Hepatocyte (in vitro differentiated cells): ENCODE data around the gene NR1H4. TPM values are rescaled to one million over a fixed set of nuclear protein-coding genes. Genes with fewer than 3 reads are reported as not detected.

ENCODE experiments used
- DNase-seq: peaks from one replicate; pipeline ENCODE4 v3.0.0-alpha.2; 2016; ENCODE audit warnings: low spot score
- H2AFZ ChIP-seq: fragments of 200-600 bp; sonication (generic); 2 replicates; pipeline ENCODE4 v1.6.0; 2016; ENCODE audit warnings: antibody characterized with exemption, mild to moderate bottlenecking
- H3K27ac ChIP-seq: fragments of 200-600 bp; sonication (generic); 2 replicates; pipeline ENCODE4 v1.5.1; 2016; ENCODE audit warnings: mild to moderate bottlenecking
- H3K27me3 ChIP-seq: fragments of 200-600 bp; sonication (generic); 2 replicates; pipeline ENCODE4 v1.6.1; 2016
- H3K36me3 ChIP-seq: fragments of 200-600 bp; sonication (generic); replicated peaks from 2 replicates; pipeline ENCODE4 v1.5.1; 2016; ENCODE audit warnings: low read depth; ENCODE audit not compliant: insufficient read depth
- H3K4me1 ChIP-seq: fragments of 200-600 bp; sonication (generic); 2 replicates; pipeline ENCODE4 v1.5.1; 2016; ENCODE audit warnings: mild to moderate bottlenecking, moderate library complexity; ENCODE audit not compliant: insufficient read depth
- H3K4me2 ChIP-seq: fragments of 200-600 bp; sonication (generic); 2 replicates; pipeline ENCODE4 v1.6.0; 2016
- H3K4me3 ChIP-seq: fragments of 200-600 bp; sonication (generic); 2 replicates; pipeline ENCODE4 v1.5.1; 2016; ENCODE audit warnings: mild to moderate bottlenecking
- H3K79me2 ChIP-seq: fragments of 200-600 bp; sonication (generic); 2 replicates; pipeline ENCODE4 v1.6.0; 2017; ENCODE audit warnings: mild to moderate bottlenecking
- H3K9me2 ChIP-seq: fragments of 200-600 bp; sonication (generic); replicated peaks from 2 replicates; pipeline ENCODE4 v1.6.0; 2017; ENCODE audit warnings: mild to moderate bottlenecking; ENCODE audit not compliant: insufficient read depth
- H3K9me3 ChIP-seq: fragments of 200-600 bp; sonication (generic); 2 replicates; pipeline ENCODE4 v1.5.1; 2016; ENCODE audit warnings: low read depth, mild to moderate bottlenecking
- H4K20me1 ChIP-seq: fragments of 200-600 bp; sonication (generic); 2 replicates; pipeline ENCODE4 v1.6.0; 2016; ENCODE audit warnings: mild to moderate bottlenecking; ENCODE audit not compliant: insufficient read depth, poor library complexity, severe bottlenecking
- CTCF ChIP-seq: fragments of 200-600 bp; sonication (generic); IDR thresholded peaks from 2 replicates; pipeline ENCODE4 v1.5.1; 2016; ENCODE audit warnings: antibody characterized with exemption, mild to moderate bottlenecking; ENCODE audit not compliant: poor library complexity
- EZH2 ChIP-seq: fragments of 200-600 bp; sonication (generic); IDR thresholded peaks from 2 replicates; pipeline ENCODE4 v1.6.1; 2016; ENCODE audit warnings: antibody characterized with exemption, mild to moderate bottlenecking, borderline replicate concordance
- EZH2phosphoT487 ChIP-seq: fragments of 200-600 bp; sonication (generic); IDR thresholded peaks from one replicate; pipeline ENCODE4 v1.6.1; 2018; ENCODE audit warnings: antibody characterized with exemption, mild to moderate bottlenecking, low read depth, moderate library complexity; ENCODE audit not compliant: unreplicated experiment, severe bottlenecking
- WGBS: methylation state at CpG from one replicate; pipeline ENCODE4 v1.1.6; 2016; ENCODE audit warnings: low lambda C conversion rate; ENCODE audit errors: missing lambda C conversion rate; 5-methylcytosine and 5-hydroxymethylcytosine counted together
- polyA plus RNA-seq: library from polyadenylated mRNA; unstranded; fragments of >200 nt; fragmentation: Nextera tagmentation; extraction: Ambion mirVana; gene quantifications from 2 replicates; pipeline ENCODE4 v1.2.1, GENCODE V29; 2016
- total RNA-seq: library from RNA; depleted of rRNA; stranded (reverse); fragments of >200 nt; gene quantifications from 2 replicates; pipeline ENCODE4 v1.2.3, GENCODE V29; 2014

The NR1H4 gene
- total and polyA plus RNA-seq, 2 experiments from 2014 or later = 12.4 to 39.0 TPM

GRCh38 chr12:100472325-100472724, 1.3 kb upstream of the NR1H4 start:
- no peak for DNase-seq
- Histone ChIP-seq H2AFZ (no peak overlapping the region), H4K20me1 (no peaks in the 10 kb centered on the region), H3K9me2 (no peaks in the 10 kb centered on the region), H3K4me1 (no peaks in the 10 kb centered on the region), H3K79me2 (no peaks in the 10 kb centered on the region), H3K9me3 (no peaks in the 10 kb centered on the region), H3K36me3 (no peaks in the 10 kb centered on the region), H3K27ac (no peak overlapping the region), H3K27me3 (no peaks in the 10 kb centered on the region), H3K4me2 (no peak overlapping the region), H3K4me3 (no peak overlapping the region)
- 93% methylated on average over 2 of the region's 2 CpGs for WGBS
- TF ChIP-seq CTCF (no peak), EZH2phosphoT487 (no peak), EZH2 (no peak)

DNA sequence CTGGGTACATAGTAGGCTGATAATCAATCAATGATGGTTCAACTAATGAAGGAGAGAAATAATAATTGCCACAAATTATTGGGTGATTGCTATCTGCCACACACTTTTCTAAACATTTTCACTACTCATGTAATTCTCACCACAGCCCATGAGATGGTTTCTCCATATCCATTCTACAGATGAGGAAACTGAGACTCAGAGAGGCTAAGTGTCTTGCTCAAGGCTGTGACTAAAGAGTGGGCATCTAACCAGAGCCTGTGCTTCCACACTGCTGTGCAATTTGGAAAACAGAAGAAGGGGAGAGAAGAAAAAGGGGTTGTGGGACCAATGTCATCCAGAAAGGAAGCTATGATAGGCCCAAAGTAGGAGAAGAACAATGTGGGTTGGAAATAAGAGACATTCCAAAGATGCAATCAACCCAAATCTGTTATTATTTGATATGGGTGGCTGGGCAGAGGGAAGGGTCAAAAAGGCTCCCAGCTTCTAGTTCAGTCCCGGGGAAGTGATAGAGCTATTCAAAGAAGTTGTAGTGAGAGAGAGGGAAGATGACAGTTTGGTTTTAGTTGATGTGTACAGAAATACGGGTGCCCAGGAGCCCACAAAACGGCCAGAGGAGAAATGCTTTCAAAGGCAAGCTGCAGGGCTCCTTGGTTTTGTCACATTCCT, 483 bp upstream of the NR1H4 start:
- Histone ChIP-seq H3K4me2 (peak overlapping the region; percentile 49), H3K9me3 (no peaks in the 10 kb centered on the region), H3K79me2 (no peaks in the 10 kb centered on the region), H3K36me3 (no peaks in the 10 kb centered on the region), H3K27me3 (no peaks in the 10 kb centered on the region), H3K4me3 (no peak overlapping the region), H3K9me2 (no peaks in the 10 kb centered on the region), H3K27ac (no peak overlapping the region), H2AFZ (no peak overlapping the region), H3K4me1 (no peaks in the 10 kb centered on the region), H4K20me1 (no peaks in the 10 kb centered on the region)
- 69% methylated on average over 3 of the region's 3 CpGs for WGBS
- TF ChIP-seq EZH2phosphoT487 (no peak), EZH2 (no peak), CTCF (no peak)
- DNase-seq = no peak

DNA sequence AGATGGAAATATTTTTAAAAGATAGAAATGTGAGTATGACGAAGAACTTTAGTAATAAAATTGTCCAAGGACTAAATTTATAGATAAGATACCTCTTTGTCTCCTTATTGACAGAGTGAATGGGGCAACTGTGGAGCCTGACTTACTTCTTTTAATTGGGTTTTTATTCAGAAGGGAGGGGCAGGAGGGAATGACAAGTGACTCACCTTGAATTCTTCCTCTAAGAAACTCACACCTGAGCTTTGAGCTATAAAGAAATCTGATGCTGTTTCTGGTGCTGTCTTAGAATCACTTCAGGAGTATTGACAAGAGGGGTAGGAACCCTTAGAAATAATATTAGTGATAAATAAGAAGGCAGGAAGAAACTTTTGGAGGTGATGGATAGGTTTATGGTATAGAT, 951 bp downstream of the NR1H4 start:
- Histone ChIP-seq H3K4me3 (no peak overlapping the region), H3K27ac (peak overlapping the region; percentile 3), H3K9me2 (no peaks in the 10 kb centered on the region), H3K36me3 (no peaks in the 10 kb centered on the region), H3K4me1 (no peaks in the 10 kb centered on the region), H4K20me1 (no peaks in the 10 kb centered on the region), H2AFZ (no peak overlapping the region), H3K4me2 (no peak overlapping the region), H3K27me3 (no peaks in the 10 kb centered on the region), H3K79me2 (no peaks in the 10 kb centered on the region), H3K9me3 (no peaks in the 10 kb centered on the region)
- WGBS = 80% methylated on average over 1 of the region's 1 CpG
- DNase-seq = no peak
- TF ChIP-seq EZH2 (no peak), CTCF (no peak), EZH2phosphoT487 (no peak)
